Measurements from ENCODE around the gene SPTBN5.

SPTBN5 gene

DNA sequence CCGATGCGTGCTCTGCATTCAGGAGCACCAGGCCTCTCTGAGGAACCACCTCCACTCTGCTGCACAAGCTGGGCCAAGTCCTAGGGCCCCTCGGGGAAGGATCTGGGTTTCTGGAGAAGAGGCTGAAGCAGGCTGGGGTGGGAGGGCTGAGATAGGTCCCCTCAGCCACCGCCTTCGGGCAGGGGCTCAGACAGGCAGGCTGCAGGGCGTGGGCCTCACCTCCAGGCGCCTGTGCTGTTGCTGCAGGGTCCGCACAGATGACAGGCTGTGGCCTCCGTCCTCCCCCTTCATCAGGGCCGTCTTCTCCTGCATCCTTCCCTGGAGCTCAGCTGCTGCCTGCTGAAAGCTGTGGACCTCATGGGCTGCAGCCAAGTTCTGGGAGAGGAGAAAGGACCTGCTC is 40.0 kb downstream of the SPTBN5 start:
- POLR2A ChIA-PET (ENCODE audit: low non-redundant PET) = interaction anchor here (0.5 kb wide), 1 partner anchor 17 kb away, joined by 4 read pairs; no protein-coding TSS in a partner anchor

DNA sequence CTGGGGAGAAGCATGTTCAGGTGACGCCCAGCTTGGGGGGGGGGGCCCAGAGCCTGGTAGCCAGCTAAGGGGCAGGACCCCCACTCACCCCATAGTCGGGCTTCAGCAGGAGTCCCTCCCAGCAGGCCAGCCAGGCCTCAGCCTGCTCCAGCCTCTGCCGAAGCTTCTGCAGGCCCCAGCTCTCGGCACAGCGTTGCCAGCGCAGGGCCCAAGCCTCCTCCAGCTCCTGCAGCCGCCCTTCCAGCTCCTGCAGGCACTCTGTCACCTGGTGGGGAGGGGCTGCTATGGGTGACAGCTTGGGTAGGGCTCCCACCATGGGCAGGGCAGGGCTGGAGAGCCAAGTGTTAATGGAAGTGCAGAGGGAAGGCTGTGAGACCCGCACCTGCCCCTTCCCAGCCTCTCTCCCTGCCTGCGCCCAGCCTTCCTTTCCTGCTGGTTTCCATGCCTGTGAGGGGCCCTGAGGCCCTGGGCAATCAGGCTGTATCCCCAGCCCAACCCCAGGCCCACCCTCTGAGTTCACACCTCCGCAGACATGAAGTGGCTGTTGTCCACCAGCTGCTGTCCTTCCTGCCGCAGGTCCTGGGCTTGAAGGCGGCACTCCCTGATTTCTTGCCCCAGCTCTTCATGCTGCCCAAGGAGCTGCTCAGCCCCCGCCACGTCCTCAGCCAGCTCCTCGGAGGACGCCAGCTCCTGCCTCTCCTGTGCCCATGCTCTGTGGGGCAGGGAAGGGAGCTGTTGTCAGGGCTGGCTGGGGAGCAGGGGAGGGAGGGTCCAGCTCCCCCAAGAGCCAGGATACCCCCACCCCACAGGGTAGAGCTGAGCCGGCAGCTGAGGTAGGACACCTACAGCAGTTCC is 40.9 kb downstream of the SPTBN5 start:
- H3K27ac ChIP-seq = peak overlapping the region; percentile 6; the same call in 1 of the 2 replicates
- ChIA-PET POLR2A (ENCODE audit: low non-redundant PET) (interaction anchor here (1.6 kb wide), 1 partner anchor 15 kb away, joined by 5 read pairs; the partner anchor contains the start of gene PLA2G4B), CTCF (interaction anchor here (1.2 kb wide), 1 partner anchor 80 kb away, joined by 4 read pairs; no protein-coding TSS in a partner anchor)
- TF ChIP-seq, protein P1, sequence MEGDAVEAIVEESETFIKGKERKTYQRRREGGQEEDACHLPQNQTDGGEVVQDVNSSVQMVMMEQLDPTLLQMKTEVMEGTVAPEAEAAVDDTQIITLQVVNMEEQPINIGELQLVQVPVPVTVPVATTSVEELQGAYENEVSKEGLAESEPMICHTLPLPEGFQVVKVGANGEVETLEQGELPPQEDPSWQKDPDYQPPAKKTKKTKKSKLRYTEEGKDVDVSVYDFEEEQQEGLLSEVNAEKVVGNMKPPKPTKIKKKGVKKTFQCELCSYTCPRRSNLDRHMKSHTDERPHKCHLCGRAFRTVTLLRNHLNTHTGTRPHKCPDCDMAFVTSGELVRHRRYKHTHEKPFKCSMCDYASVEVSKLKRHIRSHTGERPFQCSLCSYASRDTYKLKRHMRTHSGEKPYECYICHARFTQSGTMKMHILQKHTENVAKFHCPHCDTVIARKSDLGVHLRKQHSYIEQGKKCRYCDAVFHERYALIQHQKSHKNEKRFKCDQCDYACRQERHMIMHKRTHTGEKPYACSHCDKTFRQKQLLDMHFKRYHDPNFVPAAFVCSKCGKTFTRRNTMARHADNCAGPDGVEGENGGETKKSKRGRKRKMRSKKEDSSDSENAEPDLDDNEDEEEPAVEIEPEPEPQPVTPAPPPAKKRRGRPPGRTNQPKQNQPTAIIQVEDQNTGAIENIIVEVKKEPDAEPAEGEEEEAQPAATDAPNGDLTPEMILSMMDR (conservative IDR thresholded peaks at IDR 0.05; ENCODE audit: low read depth) = no peak
- DNase-seq (ENCODE audit: low spot score) = no peak

More for the DNA sequence above, 40.0 kb downstream of the SPTBN5 start:
- H3K27ac ChIP-seq = no peak overlapping the region
- CTCF ChIA-PET = no interaction called here
- no peak for DNase-seq (ENCODE audit: low spot score)
- TF ChIP-seq, protein P1 (conservative IDR thresholded peaks at IDR 0.05; ENCODE audit: low read depth) = no peak

DNA sequence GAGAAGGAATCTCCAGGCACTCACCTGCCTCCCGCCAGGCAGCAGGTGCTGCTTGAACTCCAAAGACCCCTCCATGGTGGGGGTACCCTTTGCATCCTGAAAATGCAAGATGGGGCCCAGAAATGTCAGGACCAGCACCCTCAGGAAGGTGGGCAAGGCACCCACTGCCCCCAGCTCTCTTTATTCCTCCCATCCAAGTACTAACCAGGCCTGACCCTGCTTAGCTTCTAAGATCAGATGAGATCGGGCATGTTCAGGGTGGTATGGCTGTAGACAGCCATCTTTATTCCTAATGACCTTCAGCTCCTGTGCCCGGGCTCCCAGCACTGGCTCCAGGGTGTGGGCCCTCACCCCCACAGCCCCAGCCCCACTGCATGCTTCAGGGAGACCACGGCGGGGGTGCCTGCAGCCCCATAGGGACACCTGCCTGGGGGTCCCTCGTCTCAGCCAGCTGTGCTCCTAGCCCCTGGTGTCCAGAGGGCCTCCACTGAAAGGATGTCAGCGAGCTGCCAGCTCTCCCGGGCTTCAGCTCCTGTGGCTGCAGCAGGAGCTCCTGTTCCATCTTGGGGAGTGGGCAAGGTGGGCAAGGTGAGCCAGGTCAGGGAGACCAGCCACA is 42.0 kb downstream of the SPTBN5 start:
- CTCF ChIA-PET = interaction anchor here (1.2 kb wide), 1 partner anchor 79 kb away, joined by 4 read pairs; no protein-coding TSS in a partner anchor

DNA sequence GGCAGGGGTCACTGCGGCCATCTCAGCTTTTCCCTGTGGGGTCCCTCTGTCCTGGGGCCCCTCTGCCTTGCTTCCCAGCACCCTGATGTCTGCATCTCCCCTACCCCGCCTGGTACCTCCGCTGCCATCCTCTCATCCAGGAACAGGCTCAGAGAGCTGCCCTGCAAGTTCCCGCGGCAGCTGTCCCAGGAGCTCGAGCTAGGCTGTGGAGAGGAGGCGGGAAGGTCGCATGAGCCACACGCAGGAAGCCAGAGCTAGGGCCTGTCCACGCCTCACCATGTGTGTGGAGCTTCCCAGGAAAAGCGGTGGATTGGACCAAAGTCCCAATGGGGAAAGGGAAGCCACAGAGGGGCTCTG is 42.7 kb downstream of the SPTBN5 start:
- TF ChIP-seq, protein P1 (conservative IDR thresholded peaks at IDR 0.05; ENCODE audit: low read depth) = no peak
- peak overlapping the region; percentile 84; the same call in 1 of the 2 replicates for H3K27ac ChIP-seq
- ChIA-PET CTCF (interaction anchor here (0.6 to 0.9 kb wide), 2 partner anchors 9 to 238 kb away, joined by 3 read pairs; no protein-coding TSS in a partner anchor), POLR2A (ENCODE audit: low non-redundant PET) (interaction anchor here (0.6 to 1.6 kb wide), 3 partner anchors 13 to 113 kb away, joined by 3 to 5 read pairs (median 3); partner anchors contain the start of gene PLA2G4B)
- DNase-seq (ENCODE audit: low spot score) = no peak

More for the DNA sequence above, 42.0 kb downstream of the SPTBN5 start:
- POLR2A ChIA-PET (ENCODE audit: low non-redundant PET) = interaction anchor here (0.9 to 1.6 kb wide), 2 partner anchors 14 to 25 kb away, joined by 3 to 5 read pairs; partner anchors contain the start of gene PLA2G4B
- peak overlapping the region; percentile 6; the same call in 1 of the 2 replicates for H3K27ac ChIP-seq
- no peak for DNase-seq (ENCODE audit: low spot score)
- TF ChIP-seq, protein P1 (conservative IDR thresholded peaks at IDR 0.05; ENCODE audit: low read depth) = no peak

DNA sequence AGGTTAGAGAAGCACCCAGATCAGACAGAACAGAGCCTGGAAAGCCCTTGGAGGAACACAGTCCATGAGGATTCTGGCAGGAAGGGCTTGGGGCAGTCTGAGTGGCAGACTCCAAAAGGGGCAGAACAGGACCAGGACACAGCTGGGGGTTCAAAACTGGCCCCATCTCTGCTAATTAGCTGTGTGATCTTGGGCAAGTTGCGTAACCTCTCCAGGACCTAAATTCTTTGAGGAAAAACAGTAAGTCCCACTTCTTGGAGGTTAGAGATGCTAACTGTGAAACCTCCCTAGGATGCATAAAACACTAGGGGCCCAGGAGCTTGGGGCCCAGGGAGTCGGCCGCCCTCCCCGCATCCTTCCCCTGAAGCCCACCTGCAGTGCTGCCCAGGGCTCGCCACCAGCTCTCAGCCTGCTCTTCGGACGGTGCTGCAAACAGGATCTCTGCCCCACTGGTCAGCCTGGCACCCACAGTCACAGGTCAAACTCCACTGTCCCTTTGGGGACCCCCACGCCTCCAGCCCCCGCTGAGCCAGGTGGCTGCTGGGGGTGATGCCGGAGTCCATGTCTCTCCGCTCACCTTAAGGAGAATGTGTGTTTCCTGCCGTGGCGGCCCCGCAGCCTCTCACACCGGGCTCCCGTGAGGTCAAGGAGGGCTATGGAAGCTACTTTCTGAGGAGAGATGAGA is 43.2 kb downstream of the SPTBN5 start:
- ChIA-PET CTCF (interaction anchor here (0.6 to 0.9 kb wide), 3 partner anchors 9 to 771 kb away, joined by 3 to 4 read pairs (median 3); no protein-coding TSS in a partner anchor), POLR2A (ENCODE audit: low non-redundant PET) (interaction anchor here (0.6 kb wide), 1 partner anchor 114 kb away, joined by 3 read pairs; no protein-coding TSS in a partner anchor)
- H3K27ac ChIP-seq = peak overlapping the region; percentile 84
- TF ChIP-seq, protein P1 (conservative IDR thresholded peaks at IDR 0.05; ENCODE audit: low read depth) = no peak
- no peak for DNase-seq (ENCODE audit: low spot score)

Data from RWPE1 (cell line).